Measurements from ENCODE around the gene PLCD1. TPM values are rescaled to one million over a fixed set of nuclear protein-coding genes. Genes with fewer than 3 reads are reported as not detected.

Gene PLCD1
- total RNA-seq, 1 donor from 2014 or later, result 38.6 TPM

DNA sequence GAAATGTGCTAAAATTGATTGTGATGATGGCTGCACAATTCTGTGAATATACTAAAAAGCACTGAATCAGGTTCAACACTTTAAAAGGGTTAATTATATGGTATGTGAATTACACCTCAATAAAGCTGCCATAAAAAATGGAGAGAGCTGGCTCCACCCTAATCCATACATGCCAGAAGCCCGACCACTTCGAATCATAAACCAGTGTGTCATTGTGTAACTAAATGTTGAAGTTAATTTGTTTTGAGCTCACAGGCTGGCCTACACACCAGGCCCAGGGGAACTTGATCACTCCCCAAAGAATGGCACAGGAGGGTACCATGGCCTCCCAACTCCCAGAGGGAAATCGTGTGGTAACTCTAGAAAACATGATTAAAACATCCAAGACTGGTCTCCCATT, 14.0 kb downstream of the PLCD1 start:
- no peaks in the 10 kb centered on the region for H3K27me3 ChIP-seq
- H3K27ac ChIP-seq, result no peak overlapping the region
- H3K4me3 ChIP-seq, result no peak overlapping the region
- Mint-ChIP-seq H3K4me1 (no peaks in the 10 kb centered on the region), H3K36me3 (peaks cover 29% of the 10 kb centered on the region), H3K4me3 (no peak overlapping the region), H3K27ac (no peak overlapping the region), H3K27me3 (ENCODE audit: insufficient read depth, low read depth) (peaks cover 5% of the 10 kb centered on the region), H3K9me3 (no peaks in the 10 kb centered on the region)
- no peak overlapping the region for H3K9ac ChIP-seq
- no peak overlapping the region for H2AFZ ChIP-seq (replicated peaks)
- no peaks in the 10 kb centered on the region for H3K4me1 ChIP-seq
- H4K20me1 ChIP-seq (ENCODE audit: low read depth), result peaks cover 7% of the 10 kb centered on the region
- DNase-seq (ENCODE audit: low spot score), result no peak
- no peaks in the 10 kb centered on the region for H3K79me2 ChIP-seq (ENCODE audit: low read depth)
- no peak for TF ChIP-seq EZH2phosphoT487 (IDR thresholded peaks at IDR 0.05)
- TF ChIP-seq CTCF (IDR thresholded peaks at IDR 0.05), result no peak
- no peak for TF ChIP-seq EZH2 (IDR thresholded peaks at IDR 0.05)
- H3K4me2 ChIP-seq, result no peak overlapping the region
- H3K9me3 ChIP-seq (ENCODE audit: low read depth), result no peaks in the 10 kb centered on the region
- no peaks in the 10 kb centered on the region for H3K36me3 ChIP-seq
- H3F3A ChIP-seq (ENCODE audit: low read depth), result no peaks in the 10 kb centered on the region

DNA sequence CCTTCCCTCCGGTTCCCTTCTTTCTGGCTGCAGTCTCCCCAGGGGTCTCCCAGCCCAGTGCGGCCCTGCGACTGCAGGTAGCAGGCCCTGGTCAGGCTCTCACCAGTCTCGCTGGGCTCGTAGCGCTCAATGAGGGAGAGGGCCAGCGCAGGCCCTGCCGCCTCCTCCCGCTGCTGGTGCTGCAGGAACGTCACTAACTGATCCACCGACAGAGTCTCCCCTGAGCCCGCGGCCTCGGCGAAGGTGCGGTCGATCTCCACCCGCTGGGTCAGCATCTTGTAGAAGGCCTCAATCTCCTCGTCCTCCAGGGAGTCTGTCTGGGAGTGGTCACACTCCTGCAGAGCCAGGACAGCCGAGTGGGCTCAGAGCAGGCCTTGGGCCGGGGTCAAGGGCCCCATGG, 18.3 kb downstream of the PLCD1 start:
- DNase-seq (ENCODE audit: low spot score), result no peak
- TF ChIP-seq CTCF (IDR thresholded peaks at IDR 0.05), result no peak
- TF ChIP-seq EZH2phosphoT487 (IDR thresholded peaks at IDR 0.05), result no peak
- no peak for TF ChIP-seq EZH2 (IDR thresholded peaks at IDR 0.05)
- Histone ChIP-seq H3K27ac (no peak overlapping the region), H3K4me3 (no peak overlapping the region), H3K36me3 (no peaks in the 10 kb centered on the region), H3K27me3 (no peaks in the 10 kb centered on the region), H3F3A (ENCODE audit: low read depth) (no peaks in the 10 kb centered on the region), H3K9ac (no peak overlapping the region), H3K4me2 (no peak overlapping the region), H4K20me1 (ENCODE audit: low read depth) (no peaks in the 10 kb centered on the region), H3K9me3 (ENCODE audit: low read depth) (no peaks in the 10 kb centered on the region), H2AFZ (replicated peaks) (no peak overlapping the region), H3K79me2 (ENCODE audit: low read depth) (no peaks in the 10 kb centered on the region), H3K4me1 (no peaks in the 10 kb centered on the region)
- no peaks in the 10 kb centered on the region for H3K9me3 Mint-ChIP-seq
- H3K36me3 Mint-ChIP-seq, result peaks cover 22% of the 10 kb centered on the region
- no peak overlapping the region for H3K4me3 Mint-ChIP-seq
- H3K4me1 Mint-ChIP-seq, result no peaks in the 10 kb centered on the region
- no peak overlapping the region for H3K27ac Mint-ChIP-seq
- peaks cover 3% of the 10 kb centered on the region for H3K27me3 Mint-ChIP-seq (ENCODE audit: insufficient read depth, low read depth)

- no peak overlapping the region for H3K4me2 ChIP-seq
- H3K36me3 ChIP-seq, result no peaks in the 10 kb centered on the region
- H3K9me3 Mint-ChIP-seq, result no peaks in the 10 kb centered on the region
- H3K9me3 ChIP-seq (ENCODE audit: low read depth), result no peaks in the 10 kb centered on the region
- no peak overlapping the region for H3K27ac Mint-ChIP-seq
- H3K27me3 Mint-ChIP-seq (ENCODE audit: insufficient read depth, low read depth), result peaks cover 5% of the 10 kb centered on the region
- no peak overlapping the region for H3K27ac ChIP-seq
- TF ChIP-seq EZH2 (IDR thresholded peaks at IDR 0.05) (no peak), CTCF (IDR thresholded peaks at IDR 0.05) (no peak), EZH2phosphoT487 (IDR thresholded peaks at IDR 0.05) (no peak)
- H3K4me3 ChIP-seq, result no peak overlapping the region
- peaks cover 5% of the 10 kb centered on the region for H3K4me1 Mint-ChIP-seq
- DNase-seq (ENCODE audit: low spot score), result no peak
- no peaks in the 10 kb centered on the region for H3K79me2 ChIP-seq (ENCODE audit: low read depth)
- no peaks in the 10 kb centered on the region for H3K4me1 ChIP-seq
- H2AFZ ChIP-seq (replicated peaks), result no peak overlapping the region
- H4K20me1 ChIP-seq (ENCODE audit: low read depth), result no peaks in the 10 kb centered on the region
- no peak overlapping the region for H3K9ac ChIP-seq
- no peaks in the 10 kb centered on the region for H3K27me3 ChIP-seq
- H3K4me3 Mint-ChIP-seq, result no peak overlapping the region
- peaks cover 12% of the 10 kb centered on the region for H3K36me3 Mint-ChIP-seq
- no peaks in the 10 kb centered on the region for H3F3A ChIP-seq (ENCODE audit: low read depth)
Measured at GRCh38 chr3:38009807-38010591, 19.4 kb downstream of the PLCD1 start.

Data from neural progenitor cell (in vitro differentiated cells).